ENCODE data around the gene RAD21L1.

Gene RAD21L1

GRCh38 chr20:1202762-1203504 lies 22.9 kb upstream of the RAD21L1 start, which contains the start of gene C20orf202:
Gene C20orf202 (plus strand): TSS chr20:1203454. CDS start chr20:1203586, 132 bp downstream.
- POLR2A ChIA-PET = interaction anchor here (0.6 kb wide), 1 partner anchor 363 kb away, joined by 4 read pairs; no protein-coding TSS in a partner anchor
- CTCF ChIA-PET = interaction anchor here (1.0 kb wide), 1 partner anchor 11 kb away, joined by 4 read pairs; no protein-coding TSS in a partner anchor
- DNase-seq (ENCODE audit: extremely low spot score) = no peak
- TF ChIP-seq CTCF (IDR thresholded peaks at IDR 0.05; ENCODE audit: control extremely low read depth, extremely low read depth, low read depth, missing control alignments) = no peak

DNA sequence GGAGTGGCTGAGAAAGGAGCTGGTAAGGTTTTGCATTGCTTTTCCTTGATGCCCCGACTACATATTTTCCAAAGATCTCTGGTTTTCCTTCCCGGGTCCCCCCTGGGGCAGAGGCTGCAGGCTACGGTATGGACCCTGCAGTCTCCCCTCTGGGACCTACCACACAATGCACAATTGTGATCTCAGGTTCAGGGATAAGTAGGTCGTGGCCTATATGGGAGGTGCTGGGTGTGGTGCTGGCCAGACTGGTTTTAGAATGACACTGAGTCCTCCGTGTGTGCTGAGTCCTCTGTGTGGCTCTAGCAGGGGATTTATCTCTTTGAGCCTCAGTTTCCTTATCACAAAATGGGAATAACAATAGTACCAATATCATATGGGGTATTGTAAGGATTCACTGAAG lies 22.2 kb upstream of the RAD21L1 start:
- no peak for TF ChIP-seq CTCF (IDR thresholded peaks at IDR 0.05; ENCODE audit: control extremely low read depth, extremely low read depth, low read depth, missing control alignments)
- ChIA-PET POLR2A (interaction anchor here (0.6 kb wide), 1 partner anchor 364 kb away, joined by 4 read pairs; no protein-coding TSS in a partner anchor), CTCF (interaction anchor here (1.0 kb wide), 2 partner anchors 9 to 10 kb away, joined by 3 to 4 read pairs; no protein-coding TSS in a partner anchor)
- DNase-seq (ENCODE audit: extremely low spot score) = no peak

- no peak for TF ChIP-seq CTCF (IDR thresholded peaks at IDR 0.05; ENCODE audit: control extremely low read depth, extremely low read depth, low read depth, missing control alignments)
- ChIA-PET CTCF (interaction anchor here (1.0 kb wide), 1 partner anchor 8 kb away, joined by 3 read pairs; no protein-coding TSS in a partner anchor), POLR2A (no interaction called here)
- DNase-seq (ENCODE audit: extremely low spot score) = no peak
These were observed 21.7 kb upstream of the RAD21L1 start for GRCh38 chr20:1204113-1204512.

GRCh38 chr20:1204576-1204975 lies 21.3 kb upstream of the RAD21L1 start:
- no peak for DNase-seq (ENCODE audit: extremely low spot score)
- TF ChIP-seq CTCF (IDR thresholded peaks at IDR 0.05; ENCODE audit: control extremely low read depth, extremely low read depth, low read depth, missing control alignments) = no peak
- ChIA-PET POLR2A (no interaction called here), CTCF (interaction anchor here (0.8 to 1.3 kb wide), 3 partner anchors 8 to 13 kb away, joined by 3 read pairs; no protein-coding TSS in a partner anchor)

DNA sequence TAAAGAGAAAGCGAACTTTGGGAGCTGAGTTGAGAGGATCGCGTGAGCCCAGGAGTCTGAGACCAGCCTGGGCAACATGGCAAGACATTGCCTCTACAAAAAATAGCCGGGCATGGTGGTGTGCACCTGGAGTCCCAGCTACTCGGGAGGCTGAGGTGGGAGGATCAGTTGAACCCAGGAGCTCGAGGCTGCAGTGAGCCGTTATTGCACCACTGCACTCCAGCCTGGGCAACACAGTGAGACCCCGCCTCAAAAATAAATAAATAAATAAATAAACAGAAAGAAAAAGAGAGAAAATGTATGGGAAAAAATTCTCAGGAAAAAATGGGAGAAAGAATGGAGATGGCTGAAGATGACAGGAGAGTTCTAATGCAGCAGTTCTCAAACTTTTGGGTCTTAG lies 20.0 kb upstream of the RAD21L1 start:
- no peak for DNase-seq (ENCODE audit: extremely low spot score)
- ChIA-PET POLR2A (no interaction called here), CTCF (interaction anchor here (1.3 to 1.6 kb wide), 3 partner anchors 14 to 389 kb away, joined by 3 read pairs; no protein-coding TSS in a partner anchor)
- TF ChIP-seq CTCF (IDR thresholded peaks at IDR 0.05; ENCODE audit: control extremely low read depth, extremely low read depth, low read depth, missing control alignments) = no peak

DNA sequence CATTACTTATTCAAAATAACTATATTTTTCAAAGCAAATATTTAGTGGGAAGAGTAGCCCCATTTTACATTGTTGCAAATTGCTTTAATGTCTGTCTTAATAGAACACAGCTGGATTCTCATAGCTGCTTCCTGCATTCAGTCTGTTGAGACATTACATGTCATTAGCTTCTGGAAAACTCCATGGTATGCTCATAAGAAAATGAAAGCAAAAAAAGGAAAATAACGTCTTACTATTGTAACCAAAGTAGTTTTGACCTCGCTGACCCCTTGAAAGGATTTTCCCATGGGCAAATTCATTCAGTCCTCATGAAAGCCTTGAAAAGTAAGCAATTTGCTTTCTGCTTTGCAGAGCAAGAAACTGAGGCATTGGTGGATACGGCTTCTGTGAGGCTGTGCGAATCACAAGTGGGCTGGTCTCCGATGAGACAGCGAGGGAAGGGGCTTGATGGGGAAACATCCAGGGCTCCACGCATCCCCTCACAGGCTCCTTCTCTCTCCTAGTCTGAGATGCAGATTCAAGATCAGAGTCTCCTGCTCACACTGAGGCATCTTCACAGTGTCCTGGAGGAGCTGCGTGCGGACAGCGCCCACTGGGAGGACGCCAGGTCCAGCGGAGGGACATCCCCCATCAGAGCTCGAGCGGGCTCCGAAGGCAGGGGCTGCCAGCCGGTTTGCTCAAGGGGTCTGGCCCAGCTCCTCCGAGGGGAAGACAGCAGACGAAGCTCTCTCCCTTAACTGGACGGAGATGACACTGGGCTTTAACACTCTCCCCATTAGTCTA lies 19.3 kb upstream of the RAD21L1 start:
- no peak for DNase-seq (ENCODE audit: extremely low spot score)
- no peak for TF ChIP-seq CTCF (IDR thresholded peaks at IDR 0.05; ENCODE audit: control extremely low read depth, extremely low read depth, low read depth, missing control alignments)
- CTCF ChIA-PET = interaction anchor here (1.5 to 1.6 kb wide), 2 partner anchors 18 to 390 kb away, joined by 3 read pairs; no protein-coding TSS in a partner anchor
- POLR2A ChIA-PET = no interaction called here
